ENCODE data around the gene RBFA.
A peak's percentile ranks its signal among the peaks of the same experiment; 100 is the strongest.
"Not testable (repeated sequence)": the region's sequence is repeated elsewhere in the genome, so short reads cannot be mapped to it uniquely, and the experiment has no call there.

The RBFA gene, protein sequence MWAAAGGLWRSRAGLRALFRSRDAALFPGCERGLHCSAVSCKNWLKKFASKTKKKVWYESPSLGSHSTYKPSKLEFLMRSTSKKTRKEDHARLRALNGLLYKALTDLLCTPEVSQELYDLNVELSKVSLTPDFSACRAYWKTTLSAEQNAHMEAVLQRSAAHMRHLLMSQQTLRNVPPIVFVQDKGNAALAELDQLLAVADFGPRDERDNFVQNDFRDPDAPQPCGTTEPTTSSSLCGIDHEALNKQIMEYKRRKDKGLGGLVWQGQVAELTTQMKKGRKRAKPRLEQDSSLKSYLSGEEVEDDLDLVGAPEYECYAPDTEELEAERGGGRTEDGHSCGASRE

GRCh38 chr18:80034068-80034851, at the start of gene RBFA:
RBFA (plus strand) TSS chr18:80034434; CDS start chr18:80034496, 62 bp downstream.
- peak; percentile 94 for DNase-seq

- no peak for DNase-seq
Observed at GRCh38 chr18:79985172-79985571, 49.1 kb upstream of the RBFA start.

GRCh38 chr18:79986726-79987125, 47.5 kb upstream of the RBFA start:
- DNase-seq = no peak

GRCh38 chr18:79987566-79987965, 46.7 kb upstream of the RBFA start:
- DNase-seq = no peak

DNA sequence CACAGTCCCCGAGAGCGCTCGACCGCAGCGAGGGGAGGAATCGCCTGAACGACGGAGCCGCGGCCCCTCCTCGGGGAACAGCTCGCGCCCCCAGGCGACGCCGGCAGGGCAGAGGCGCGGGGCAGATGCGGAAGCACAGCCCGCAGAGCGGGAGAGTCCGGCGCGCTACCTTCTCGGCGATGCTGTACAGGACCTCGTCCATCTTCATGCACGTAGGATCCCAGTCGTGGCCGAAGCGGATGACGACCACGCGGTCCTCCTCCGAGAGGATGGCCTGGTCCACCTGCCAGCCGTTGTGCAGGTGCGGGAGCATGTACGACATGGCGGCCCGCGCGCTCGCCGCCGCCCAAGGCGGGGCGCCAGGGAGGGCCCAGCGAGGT, 46.2 kb upstream of the RBFA start:
- DNase-seq = no peak

DNA sequence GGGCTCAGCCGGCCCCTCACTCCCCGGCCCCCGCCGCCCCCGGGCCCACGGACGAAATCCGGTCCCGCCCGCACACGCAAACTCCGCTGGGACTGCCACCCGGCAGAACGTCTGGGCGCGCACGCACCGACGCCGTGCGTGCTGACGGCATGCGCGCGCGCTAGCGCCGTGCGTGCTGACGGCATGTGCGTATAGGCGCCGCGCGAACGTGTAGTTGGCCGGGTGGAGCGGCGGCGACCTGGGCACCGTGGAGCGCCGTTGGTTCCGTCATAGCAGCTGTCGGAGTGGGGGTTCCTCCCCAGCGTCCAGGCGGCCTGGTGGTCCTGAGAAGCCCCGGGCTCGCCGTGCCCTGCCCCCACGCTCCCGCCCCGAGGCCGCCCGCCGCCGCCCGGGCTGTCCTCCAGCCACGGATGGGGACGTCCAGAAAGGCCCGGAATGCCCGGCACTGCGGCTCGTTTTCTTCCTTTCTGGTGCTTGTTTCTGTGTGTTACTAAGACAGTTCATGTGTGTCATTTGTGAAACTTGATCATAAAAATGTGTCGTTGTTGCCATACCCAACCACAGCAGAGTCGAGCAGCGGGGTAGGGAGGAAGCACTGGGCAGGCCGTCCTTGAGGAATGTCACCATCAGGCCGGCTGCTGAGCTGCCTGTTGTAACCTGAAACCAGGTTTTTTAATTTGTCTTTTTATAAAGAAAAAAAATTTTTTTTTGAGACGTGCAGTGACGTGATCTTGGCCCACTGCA, 45.6 kb upstream of the RBFA start, which contains the start of gene TXNL4A:
Gene TXNL4A (minus strand): TSS at position 113 of the 744 bp plus-strand sequence. CDS start 171 bp downstream, outside the sequence.
- peak; percentile 64 for DNase-seq

DNA sequence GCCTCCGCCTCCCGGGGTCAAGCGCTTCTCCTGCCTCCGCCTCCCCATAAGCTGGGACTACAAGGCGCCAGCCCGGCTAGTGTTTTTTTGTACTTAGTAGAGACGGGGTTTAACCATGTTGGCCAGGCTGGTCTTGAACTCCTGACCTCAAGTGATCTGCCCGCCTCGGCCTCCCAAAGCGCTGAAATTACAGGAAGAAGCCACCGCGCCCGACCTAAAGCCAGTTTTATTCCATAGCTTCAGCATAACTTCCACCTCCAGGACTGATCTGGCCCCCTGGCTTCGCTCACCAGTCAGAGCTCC, 45.1 kb upstream of the RBFA start:
- no peak for DNase-seq

DNA sequence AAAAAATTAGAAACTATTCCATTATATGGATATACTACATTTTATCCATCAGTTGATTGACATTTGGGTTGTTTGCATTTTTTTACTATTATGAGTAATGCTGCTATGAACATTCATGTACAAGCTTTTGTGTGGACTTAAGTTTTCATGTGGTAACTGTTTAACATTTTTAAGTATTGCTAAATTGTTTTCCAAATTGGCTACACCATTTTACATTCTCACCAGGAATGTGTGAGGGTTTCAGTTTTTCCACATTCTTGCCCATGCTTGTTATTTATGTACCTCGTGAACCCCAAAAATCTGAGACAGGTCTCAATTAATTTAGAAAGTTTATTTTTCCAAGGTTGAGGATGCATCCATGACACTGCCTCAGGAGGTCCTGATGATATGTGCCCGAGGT, 42.7 kb upstream of the RBFA start:
- no peak for DNase-seq

- DNase-seq = not testable (repeated sequence)
Observed at GRCh38 chr18:79999701-80000100, 34.5 kb upstream of the RBFA start.

- no peak for DNase-seq
Observed at GRCh38 chr18:80000877-80001276, 33.4 kb upstream of the RBFA start.

- DNase-seq = no peak
Observed at GRCh38 chr18:80002468-80002867, 31.8 kb upstream of the RBFA start.

DNA sequence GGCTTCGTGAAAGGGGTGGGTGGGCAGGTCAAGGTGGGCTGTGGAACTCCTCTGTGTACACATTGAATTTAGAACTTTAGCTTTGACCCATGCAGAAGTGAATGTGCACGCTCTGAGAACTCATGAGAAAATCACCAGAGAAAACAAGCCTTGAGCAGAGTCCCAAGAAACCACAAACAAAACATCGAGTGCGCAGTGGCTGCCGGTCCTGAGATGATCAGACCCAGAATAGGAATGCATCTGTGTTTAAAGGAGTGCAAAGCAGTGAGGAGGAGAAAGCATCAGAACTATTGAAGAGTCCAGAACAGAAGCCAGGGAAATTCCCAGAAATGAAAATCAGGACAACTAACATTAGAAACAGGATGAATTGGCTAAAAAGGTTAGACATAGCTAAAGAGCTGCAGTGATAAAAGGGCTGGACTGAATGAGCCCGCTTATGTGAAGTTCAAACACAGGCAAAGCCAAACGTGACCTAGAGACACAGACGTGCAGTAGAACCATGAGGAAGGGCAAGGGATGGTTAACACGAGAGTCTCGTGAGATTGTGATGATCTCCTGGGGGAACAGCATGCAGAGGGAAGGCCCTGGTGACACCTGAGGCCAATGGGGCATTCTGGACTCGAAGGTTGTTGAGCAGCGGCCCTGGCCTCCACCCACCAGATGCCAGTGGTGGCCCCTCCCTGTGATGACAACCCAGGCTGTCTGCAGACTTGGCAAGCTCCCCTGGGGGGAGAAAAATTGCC, 29.5 kb upstream of the RBFA start:
- no peak for DNase-seq

GRCh38 chr18:80006724-80007123, 27.5 kb upstream of the RBFA start:
- no peak for DNase-seq

- DNase-seq = no peak
Observed at GRCh38 chr18:80009661-80010550, 24.3 kb upstream of the RBFA start.

DNA sequence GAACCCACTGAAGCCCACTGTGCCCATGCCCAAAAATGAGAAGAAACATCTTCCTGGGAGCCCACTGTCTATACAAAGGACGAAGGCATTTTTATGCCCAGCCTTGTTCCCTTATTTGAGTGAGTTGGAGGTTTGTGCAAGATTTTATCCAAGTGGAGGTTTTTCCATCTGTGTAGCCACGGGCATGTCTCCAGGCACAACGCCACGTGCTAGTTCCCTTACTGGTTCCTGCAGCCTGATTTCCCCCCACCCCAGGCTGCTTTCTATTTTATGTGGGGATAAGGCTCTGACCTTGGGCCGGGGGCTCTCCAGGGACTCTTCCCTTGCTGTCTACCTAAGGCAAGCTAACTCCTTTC, 23.7 kb upstream of the RBFA start:
- no peak for DNase-seq

DNA sequence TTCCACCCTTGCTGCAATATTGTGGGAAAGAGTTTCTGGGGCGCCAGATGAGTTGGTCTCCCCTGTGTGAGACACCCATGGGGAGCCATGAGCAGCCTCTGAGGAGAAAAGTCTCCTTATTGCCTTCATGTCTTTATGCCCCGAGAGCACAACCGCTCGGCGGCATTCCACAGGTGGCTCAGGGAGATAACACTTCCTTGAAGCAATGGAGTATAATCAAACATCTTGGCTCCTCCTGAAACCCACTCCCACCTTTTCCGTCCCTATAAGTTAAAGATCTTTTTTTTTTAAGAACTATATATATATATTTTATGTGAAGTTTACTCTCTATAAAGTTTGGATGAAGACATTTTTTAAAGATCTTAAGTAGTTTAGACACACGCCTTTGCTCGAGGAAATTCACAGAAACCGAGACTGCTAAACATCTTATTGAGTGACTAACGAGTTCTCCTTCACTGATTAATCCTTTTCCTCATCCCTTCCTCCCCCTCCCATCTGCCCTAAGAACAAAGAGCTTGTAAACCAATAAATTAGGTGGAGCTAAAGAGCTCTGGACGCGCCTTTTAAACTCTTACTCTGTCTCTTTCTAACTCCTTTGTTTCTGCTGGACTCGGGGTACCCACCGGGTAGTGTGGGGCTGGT, 22.6 kb upstream of the RBFA start:
- DNase-seq = not testable (repeated sequence)

GRCh38 chr18:80012714-80013113, 21.5 kb upstream of the RBFA start:
- DNase-seq = no peak

GRCh38 chr18:80022613-80023012, 11.6 kb upstream of the RBFA start:
- no peak for DNase-seq

- no peak for DNase-seq
Observed at GRCh38 chr18:80023173-80023572, 11.1 kb upstream of the RBFA start.

DNA sequence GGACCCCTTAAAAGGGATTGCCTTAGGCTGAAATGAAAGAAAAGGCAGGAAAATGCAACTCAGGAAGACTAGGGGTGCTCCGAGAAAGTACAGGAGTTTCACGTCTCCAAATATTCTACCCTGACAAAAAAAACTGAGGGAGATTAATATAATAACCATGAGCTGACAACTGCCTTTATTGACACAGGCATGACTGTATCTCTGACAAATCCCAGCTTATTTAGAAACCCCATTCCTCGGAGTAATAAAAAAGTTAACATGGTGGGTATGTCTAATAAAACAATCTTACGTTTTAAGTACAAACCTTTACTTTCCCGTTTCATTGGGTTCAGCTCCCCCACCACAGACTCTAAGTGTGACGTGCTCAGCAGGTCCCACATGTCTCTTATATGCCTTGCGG, 7.9 kb upstream of the RBFA start:
- DNase-seq = no peak

- DNase-seq = not testable (repeated sequence)
Observed at GRCh38 chr18:80027719-80028118, 6.5 kb upstream of the RBFA start.
